Liver (tissue), 9 donors: Measurements from ENCODE around the gene WRNIP1. TPM values are rescaled to one million over a fixed set of nuclear protein-coding genes. Genes with fewer than 3 reads are reported as not detected.

Experiments
- DNase-seq: peaks from one replicate; pipeline ENCODE4 v3.0.0-alpha.2; 2017; ENCODE audit warnings: low spot score
- H3K27ac ChIP-seq, 2 donors: one replicate each; pipeline ENCODE4 v1.7.0; 2013; ENCODE audit warnings: inconsistent platforms in 2 of 2, low read length in 2 of 2, control low read depth in 1 of 2, low read depth in 1 of 2, mild to moderate bottlenecking in 1 of 2
- H3K27me3 ChIP-seq, 4 donors: one replicate each; pipeline versions ENCODE4 v1.6.1 to v1.7.0; 2013; ENCODE audit warnings: low read length in 3 of 4, inconsistent platforms in 1 of 4, mild to moderate bottlenecking in 1 of 4, moderate library complexity in 1 of 4; ENCODE audit not compliant: control insufficient read depth in 4 of 4, insufficient read depth in 4 of 4
- H3K36me3 ChIP-seq, 4 donors: one replicate each; pipeline versions ENCODE4 v1.6.1 to v1.7.0; 2013; ENCODE audit warnings: low read length in 3 of 4, mild to moderate bottlenecking in 3 of 4, low read depth in 1 of 4, moderate library complexity in 1 of 4; ENCODE audit not compliant: control insufficient read depth in 4 of 4, insufficient read depth in 3 of 4
- H3K4me1 ChIP-seq, 4 donors: one replicate each; pipeline versions ENCODE4 v1.6.1 to v1.7.0; 2013; ENCODE audit warnings: low read length in 3 of 4, mild to moderate bottlenecking in 3 of 4, moderate library complexity in 1 of 4; ENCODE audit not compliant: control insufficient read depth in 4 of 4, insufficient read depth in 4 of 4
- H3K4me3 ChIP-seq, 3 donors: one replicate each; pipeline versions ENCODE4 v1.6.1 to v1.7.0; 2013; ENCODE audit warnings: low read length in 3 of 3, control low read depth in 1 of 3, low read depth in 1 of 3, mild to moderate bottlenecking in 1 of 3
- H3K9ac ChIP-seq, 2 donors: one replicate each; pipeline ENCODE4 v1.7.0; 2013; ENCODE audit warnings: low read length in 2 of 2, mild to moderate bottlenecking in 2 of 2, moderate library complexity in 2 of 2, control low read depth in 1 of 2, low read depth in 1 of 2
- H3K9me3 ChIP-seq, 4 donors: one replicate each; pipeline versions ENCODE4 v1.6.1 to v1.7.0; 2013; ENCODE audit warnings: low read length in 3 of 4; ENCODE audit not compliant: control insufficient read depth in 4 of 4
- ATF3 ChIP-seq: IDR thresholded peaks from 2 replicates; pipeline ENCODE4 v1.6.1; 2016; ENCODE audit warnings: antibody characterized with exemption
- CTCF ChIP-seq: fragments of 150-350 bp; IDR thresholded peaks from 2 replicates; pipeline ENCODE4 v1.5.1; 2017; ENCODE audit warnings: improper control_type of control experiment, low read depth, low read length; ENCODE audit not compliant: missing input control
- EGR1 ChIP-seq, 2 donors: IDR thresholded peaks; 2 replicates each; pipeline ENCODE4 v1.6.1; 2016 to 2018; ENCODE audit warnings: antibody characterized with exemption in 2 of 2, low read depth in 2 of 2
- FOXA1 ChIP-seq: IDR thresholded peaks from 2 replicates; pipeline ENCODE4 v1.6.1; 2016; ENCODE audit warnings: antibody characterized with exemption
- FOXA2 ChIP-seq: IDR thresholded peaks from 2 replicates; pipeline ENCODE4 v1.6.1; 2016; ENCODE audit warnings: antibody characterized with exemption
- GABPA ChIP-seq, 2 donors: IDR thresholded peaks in 1 of 2; conservative IDR thresholded peaks in 1 of 2; 2 replicates each; pipeline ENCODE4 v1.6.1; 2016; ENCODE audit warnings: antibody characterized with exemption in 2 of 2, mild to moderate bottlenecking in 1 of 2, moderate library complexity in 1 of 2
- HNF4A ChIP-seq, 2 donors: conservative IDR thresholded peaks; 2 replicates each; pipeline ENCODE4 v1.6.1; 2016; ENCODE audit warnings: antibody characterized with exemption in 2 of 2, mild to moderate bottlenecking in 2 of 2
- HNF4G ChIP-seq: IDR thresholded peaks from 2 replicates; pipeline ENCODE4 v1.6.1; 2016; ENCODE audit warnings: antibody characterized with exemption
- JUND ChIP-seq, 2 donors: IDR thresholded peaks; 2 replicates each; pipeline ENCODE4 v1.6.1; 2016; ENCODE audit warnings: antibody characterized with exemption in 2 of 2
- MAX ChIP-seq: IDR thresholded peaks from 2 replicates; pipeline ENCODE4 v1.6.1; 2016; ENCODE audit warnings: antibody characterized with exemption
- NR2F2 ChIP-seq: IDR thresholded peaks from 2 replicates; pipeline ENCODE4 v1.6.1; 2016; ENCODE audit warnings: antibody characterized with exemption
- RAD21 ChIP-seq, 2 donors: IDR thresholded peaks; 2 replicates each; pipeline ENCODE4 v1.6.1; 2016; ENCODE audit warnings: antibody characterized with exemption in 2 of 2, mild to moderate bottlenecking in 2 of 2
- REST ChIP-seq: IDR thresholded peaks from 2 replicates; pipeline ENCODE4 v1.6.1; 2016; ENCODE audit warnings: antibody characterized with exemption, mild to moderate bottlenecking
- RXRA ChIP-seq, 2 donors: IDR thresholded peaks; 2 replicates each; pipeline ENCODE4 v1.6.1; 2017 to 2018; ENCODE audit warnings: antibody characterized with exemption in 2 of 2, mild to moderate bottlenecking in 1 of 2
- SP1 ChIP-seq: IDR thresholded peaks from 2 replicates; pipeline ENCODE4 v1.6.1; 2018; ENCODE audit warnings: antibody characterized with exemption, mild to moderate bottlenecking
- TAF1 ChIP-seq: conservative IDR thresholded peaks from 2 replicates; pipeline ENCODE4 v1.6.1; 2016; ENCODE audit warnings: antibody characterized with exemption, mild to moderate bottlenecking
- YY1 ChIP-seq: IDR thresholded peaks from 2 replicates; pipeline ENCODE4 v1.6.1; 2016; ENCODE audit warnings: antibody characterized with exemption, mild to moderate bottlenecking
- ZBTB33 ChIP-seq: IDR thresholded peaks from 2 replicates; pipeline ENCODE4 v1.6.1; 2016; ENCODE audit warnings: antibody characterized with exemption
- WGBS: extraction: QIAGEN DNeasy Blood & Tissue Kit; methylation state at CpG from one replicate; pipeline ENCODE4 v1.1.7; 2013; 5-methylcytosine and 5-hydroxymethylcytosine counted together
- polyA plus RNA-seq, 2 donors: library from polyadenylated mRNA; stranded (reverse) in 1 of 2; unstranded in 1 of 2; fragments of 200-250 nt in 1 of 2; fragments of >200 nt in 1 of 2; fragmentation: Nextera tagmentation in 1 of 2; extraction: Ambion mirVana in 1 of 2; gene quantifications; one replicate each; pipeline versions ENCODE4 v1.2.1 to v1.2.3, GENCODE V29; 2013 to 2015
- total RNA-seq, 2 donors: library from RNA; depleted of rRNA; stranded (reverse); fragments of >200 nt; gene quantifications; one replicate each; pipeline ENCODE4 v1.2.3, GENCODE V29; 2014
- donor health status: healthy.
- donor health status: healthy.
- donor health status: healthy.
- donor health status: healthy.
- donor health status: healthy.

Gene WRNIP1
- total and polyA plus RNA-seq, 4 donors = 10.0 to 32.7 (median 23.9) TPM

GRCh38 chr6:2734488-2735166, 30.6 kb upstream of the WRNIP1 start:
- H3K9me3 ChIP-seq = no peaks in the 10 kb centered on the region
- WGBS = 94% methylated on average over 2 of the region's 2 CpGs
- no peak overlapping the region for H3K4me3 ChIP-seq
- H3K9ac ChIP-seq = no peak overlapping the region
- H3K27ac ChIP-seq = no peak overlapping the region
- no peaks in the 10 kb centered on the region for H3K4me1 ChIP-seq
- no peak for TF ChIP-seq FOXA1
- no peak for TF ChIP-seq GABPA (IDR thresholded peaks at IDR 0.05 in 1 of 2, conservative IDR thresholded peaks at IDR 0.05 in 1 of 2)
- TF ChIP-seq EGR1 (IDR thresholded peaks at IDR 0.05; ENCODE audit: low read depth in 2 of 2) = no peak
- no peak for TF ChIP-seq RAD21 (IDR thresholded peaks at IDR 0.05)
- TF ChIP-seq YY1 = no peak
- no peak for TF ChIP-seq NR2F2
- TF ChIP-seq JUND (IDR thresholded peaks at IDR 0.05) = no peak
- no peak for TF ChIP-seq CTCF
- TF ChIP-seq ZBTB33 = no peak
- TF ChIP-seq HNF4A (conservative IDR thresholded peaks at IDR 0.05) = no peak
- no peak for TF ChIP-seq RXRA (IDR thresholded peaks at IDR 0.05)
- no peak for TF ChIP-seq ATF3
- TF ChIP-seq HNF4G = no peak
- TF ChIP-seq MAX = no peak
- TF ChIP-seq SP1 = no peak
- no peak for TF ChIP-seq FOXA2
- no peaks in the 10 kb centered on the region for H3K36me3 ChIP-seq
- no peak for DNase-seq
- no peaks in the 10 kb centered on the region for H3K27me3 ChIP-seq

- no peak for TF ChIP-seq REST
- TF ChIP-seq YY1 = no peak
- no peak for TF ChIP-seq HNF4A (conservative IDR thresholded peaks at IDR 0.05)
- no peak for TF ChIP-seq HNF4G
- TF ChIP-seq NR2F2 = no peak
- TF ChIP-seq GABPA (IDR thresholded peaks at IDR 0.05 in 1 of 2, conservative IDR thresholded peaks at IDR 0.05 in 1 of 2) = no peak
- no peak for TF ChIP-seq TAF1
- no peak for TF ChIP-seq MAX
- no peak for TF ChIP-seq ATF3
- no peak overlapping the region for H3K27ac ChIP-seq
- H3K9ac ChIP-seq = no peak overlapping the region
- H3K4me1 ChIP-seq = no peaks in the 10 kb centered on the region
- H3K36me3 ChIP-seq = no peaks in the 10 kb centered on the region
- 59% methylated on average over 3 of the region's 3 CpGs for WGBS
- H3K27me3 ChIP-seq = no peaks in the 10 kb centered on the region
- H3K9me3 ChIP-seq = no peaks in the 10 kb centered on the region
- no peak for DNase-seq
- no peak overlapping the region for H3K4me3 ChIP-seq
Observed at GRCh38 chr6:2737885-2738284, 27.3 kb upstream of the WRNIP1 start.
